ENCODE measurements around the gene TGFA. TPM values are rescaled to one million over a fixed set of nuclear protein-coding genes. Genes with fewer than 3 reads are reported as not detected.

Gene TGFA
- total RNA-seq, 1 donor from 2014 or later = 4.7 TPM

- TF ChIP-seq, protein P1, sequence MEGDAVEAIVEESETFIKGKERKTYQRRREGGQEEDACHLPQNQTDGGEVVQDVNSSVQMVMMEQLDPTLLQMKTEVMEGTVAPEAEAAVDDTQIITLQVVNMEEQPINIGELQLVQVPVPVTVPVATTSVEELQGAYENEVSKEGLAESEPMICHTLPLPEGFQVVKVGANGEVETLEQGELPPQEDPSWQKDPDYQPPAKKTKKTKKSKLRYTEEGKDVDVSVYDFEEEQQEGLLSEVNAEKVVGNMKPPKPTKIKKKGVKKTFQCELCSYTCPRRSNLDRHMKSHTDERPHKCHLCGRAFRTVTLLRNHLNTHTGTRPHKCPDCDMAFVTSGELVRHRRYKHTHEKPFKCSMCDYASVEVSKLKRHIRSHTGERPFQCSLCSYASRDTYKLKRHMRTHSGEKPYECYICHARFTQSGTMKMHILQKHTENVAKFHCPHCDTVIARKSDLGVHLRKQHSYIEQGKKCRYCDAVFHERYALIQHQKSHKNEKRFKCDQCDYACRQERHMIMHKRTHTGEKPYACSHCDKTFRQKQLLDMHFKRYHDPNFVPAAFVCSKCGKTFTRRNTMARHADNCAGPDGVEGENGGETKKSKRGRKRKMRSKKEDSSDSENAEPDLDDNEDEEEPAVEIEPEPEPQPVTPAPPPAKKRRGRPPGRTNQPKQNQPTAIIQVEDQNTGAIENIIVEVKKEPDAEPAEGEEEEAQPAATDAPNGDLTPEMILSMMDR (IDR thresholded peaks at IDR 0.05; ENCODE audit: unreplicated experiment) = no peak
- no peaks in the 10 kb centered on the region for H3K36me3 Mint-ChIP-seq (ENCODE audit: low read depth, unreplicated experiment)
- H3K9me3 Mint-ChIP-seq (ENCODE audit: unreplicated experiment) = no peaks in the 10 kb centered on the region
- H3K27me3 Mint-ChIP-seq (ENCODE audit: unreplicated experiment) = no peaks in the 10 kb centered on the region
- H3K27ac Mint-ChIP-seq (ENCODE audit: unreplicated experiment) = no peak overlapping the region
- no peak overlapping the region for H3K4me3 Mint-ChIP-seq (ENCODE audit: unreplicated experiment)
- no peak for DNase-seq (ENCODE audit: low spot score)
- peaks cover 12% of the 10 kb centered on the region for H3K4me1 Mint-ChIP-seq (ENCODE audit: unreplicated experiment)
Measured at GRCh38 chr2:70560442-70560841, 6.8 kb upstream of the TGFA start.

GRCh38 chr2:70560040-70560439, 6.4 kb upstream of the TGFA start:
- Mint-ChIP-seq H3K4me1 (ENCODE audit: unreplicated experiment) (peaks cover 12% of the 10 kb centered on the region), H3K9me3 (ENCODE audit: unreplicated experiment) (no peaks in the 10 kb centered on the region), H3K27ac (ENCODE audit: unreplicated experiment) (no peak overlapping the region), H3K36me3 (ENCODE audit: low read depth, unreplicated experiment) (no peaks in the 10 kb centered on the region), H3K27me3 (ENCODE audit: unreplicated experiment) (no peaks in the 10 kb centered on the region), H3K4me3 (ENCODE audit: unreplicated experiment) (no peak overlapping the region)
- DNase-seq (ENCODE audit: low spot score) = no peak
- TF ChIP-seq, protein P1 (IDR thresholded peaks at IDR 0.05; ENCODE audit: unreplicated experiment) = no peak

GRCh38 chr2:70558195-70558808, 4.7 kb upstream of the TGFA start:
- H3K4me1 Mint-ChIP-seq (ENCODE audit: unreplicated experiment) = peaks cover 17% of the 10 kb centered on the region
- no peak overlapping the region for H3K4me3 Mint-ChIP-seq (ENCODE audit: unreplicated experiment)
- H3K9me3 Mint-ChIP-seq (ENCODE audit: unreplicated experiment) = no peaks in the 10 kb centered on the region

GRCh38 chr2:70557171-70557838, 3.7 kb upstream of the TGFA start:
- TF ChIP-seq, protein P1 (IDR thresholded peaks at IDR 0.05; ENCODE audit: unreplicated experiment) = no peak
- Mint-ChIP-seq H3K36me3 (ENCODE audit: low read depth, unreplicated experiment) (no peaks in the 10 kb centered on the region), H3K4me3 (ENCODE audit: unreplicated experiment) (no peak overlapping the region), H3K27ac (ENCODE audit: unreplicated experiment) (no peak overlapping the region), H3K27me3 (ENCODE audit: unreplicated experiment) (peaks cover 9% of the 10 kb centered on the region), H3K9me3 (ENCODE audit: unreplicated experiment) (no peaks in the 10 kb centered on the region), H3K4me1 (ENCODE audit: unreplicated experiment) (peaks cover 25% of the 10 kb centered on the region)
- no peak for DNase-seq (ENCODE audit: low spot score)

More at GRCh38 chr2:70558195-70558808, 4.7 kb upstream of the TGFA start:
- Mint-ChIP-seq H3K27ac (ENCODE audit: unreplicated experiment) (no peak overlapping the region), H3K27me3 (ENCODE audit: unreplicated experiment) (peaks cover 2% of the 10 kb centered on the region), H3K36me3 (ENCODE audit: low read depth, unreplicated experiment) (no peaks in the 10 kb centered on the region)
- no peak for DNase-seq (ENCODE audit: low spot score)
- TF ChIP-seq, protein P1 (IDR thresholded peaks at IDR 0.05; ENCODE audit: unreplicated experiment) = no peak

DNA sequence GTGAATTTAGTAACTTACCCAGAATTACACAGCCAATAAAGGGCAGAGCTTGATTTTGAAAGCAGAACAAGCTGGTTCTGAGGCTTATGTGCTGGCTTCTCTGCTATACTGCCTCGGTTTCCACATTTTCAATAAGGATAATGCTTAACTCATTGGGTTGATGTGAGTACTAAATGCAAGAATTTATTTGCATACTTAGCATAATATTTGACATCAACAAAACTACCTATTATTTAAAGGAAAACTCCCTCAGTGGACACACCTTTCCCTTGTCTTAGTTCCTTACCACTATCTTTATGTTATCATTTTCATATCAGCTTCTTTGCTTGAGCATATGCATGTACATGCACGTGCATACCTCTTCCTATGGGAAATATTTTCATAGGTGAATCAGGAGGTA, 3.0 kb upstream of the TGFA start:
- Mint-ChIP-seq H3K4me3 (ENCODE audit: unreplicated experiment) (no peak overlapping the region), H3K36me3 (ENCODE audit: low read depth, unreplicated experiment) (no peaks in the 10 kb centered on the region), H3K27me3 (ENCODE audit: unreplicated experiment) (peaks cover 9% of the 10 kb centered on the region), H3K27ac (ENCODE audit: unreplicated experiment) (no peak overlapping the region), H3K4me1 (ENCODE audit: unreplicated experiment) (peaks cover 29% of the 10 kb centered on the region), H3K9me3 (ENCODE audit: unreplicated experiment) (no peaks in the 10 kb centered on the region)
- no peak for DNase-seq (ENCODE audit: low spot score)
- TF ChIP-seq, protein P1 (IDR thresholded peaks at IDR 0.05; ENCODE audit: unreplicated experiment) = no peak

Data from endothelial cell (in vitro differentiated cells).